Globus pallidus (tissue), 1 donor: Measurements from ENCODE around the gene MVK.

Source experiments
- DNase-seq: peaks from one replicate; pipeline ENCODE4 v3.0.0-alpha.2; 2015; ENCODE audit warnings: low spot score

The MVK gene

GRCh38 chr12:109545826-109546225 is 27.8 kb upstream of the MVK start:
- no peak for DNase-seq

GRCh38 chr12:109547286-109547685 is 26.3 kb upstream of the MVK start:
- no peak for DNase-seq

GRCh38 chr12:109548258-109548657 is 25.3 kb upstream of the MVK start:
- DNase-seq, result no peak

- no peak for DNase-seq
These were observed 23.9 kb upstream of the MVK start for GRCh38 chr12:109549613-109550270.

GRCh38 chr12:109550281-109550680 is 23.3 kb upstream of the MVK start:
- no peak for DNase-seq

- DNase-seq, result no peak
These were observed 22.5 kb upstream of the MVK start for GRCh38 chr12:109551108-109551507.

- DNase-seq, result no peak
These were observed 20.6 kb upstream of the MVK start for GRCh38 chr12:109552971-109553370.

- DNase-seq, result no peak
These were observed 20.1 kb upstream of the MVK start for GRCh38 chr12:109553483-109553882.

- DNase-seq, result peak; percentile 10
These were observed 19.6 kb upstream of the MVK start for GRCh38 chr12:109553906-109554500.

- DNase-seq, result no peak
These were observed 18.8 kb upstream of the MVK start for GRCh38 chr12:109554761-109555160.

- DNase-seq, result no peak
These were observed 17.9 kb upstream of the MVK start for GRCh38 chr12:109555431-109556315.

GRCh38 chr12:109557200-109557599 is 16.4 kb upstream of the MVK start:
- DNase-seq, result no peak

GRCh38 chr12:109557805-109558204 is 15.8 kb upstream of the MVK start:
- DNase-seq, result no peak

GRCh38 chr12:109558374-109559199 is 15.0 kb upstream of the MVK start:
- DNase-seq, result no peak

GRCh38 chr12:109559200-109559505 is 14.4 kb upstream of the MVK start:
- no peak for DNase-seq

GRCh38 chr12:109559601-109560000 is 14.0 kb upstream of the MVK start:
- DNase-seq, result no peak

GRCh38 chr12:109560867-109561710 is 12.5 kb upstream of the MVK start:
- DNase-seq, result no peak

GRCh38 chr12:109561711-109562030 is 11.9 kb upstream of the MVK start:
- no peak for DNase-seq

GRCh38 chr12:109562871-109563270 is 10.7 kb upstream of the MVK start:
- DNase-seq, result no peak

- DNase-seq, result no peak
These were observed 10.0 kb upstream of the MVK start for GRCh38 chr12:109563291-109564284.
